ENCODE measurements around the gene OTULIN. TPM values are rescaled to one million over a fixed set of nuclear protein-coding genes. Genes with fewer than 3 reads are reported as not detected.

Gene OTULIN
- total and polyA plus RNA-seq, 2 of the 13 experiments (the other 11 are each of a cell fraction or from before 2014, with no cell fraction given) = 7.0 to 34.8 TPM

DNA sequence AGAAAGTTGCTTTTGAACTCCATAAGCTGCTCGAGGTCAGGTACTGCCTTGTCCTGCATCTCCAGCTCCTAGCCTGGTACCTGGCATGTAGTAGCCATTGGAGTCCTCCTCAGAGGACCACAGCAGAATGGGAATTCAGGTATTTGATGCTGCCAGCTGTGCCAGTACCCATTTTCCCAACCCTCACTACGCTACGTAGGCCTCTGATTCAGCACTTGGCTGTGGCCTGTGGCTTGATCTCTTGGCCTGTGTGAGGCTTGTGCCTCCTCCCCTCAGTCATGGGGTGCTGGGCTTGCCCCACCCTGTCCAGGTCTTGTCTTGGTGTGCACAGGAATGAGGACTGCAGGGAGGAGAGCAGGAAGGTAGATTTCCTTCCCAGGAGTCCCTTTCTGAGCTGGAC, 11.8 kb downstream of the OTULIN start:
- H3K27ac ChIP-seq (ENCODE audit: extremely low read length, insufficient read depth, low read length) = no peak overlapping the region
- CTCF ChIA-PET (ENCODE audit: low intra/inter-chr PET ratio, low total read pairs) = no interaction called here
- no peak overlapping the region for H3K9ac ChIP-seq (ENCODE audit: insufficient read depth, low read depth, low read length)
- ATAC-seq (no peak), FAIRE-seq (no peak), DNase-seq (ENCODE audit: low spot score) (no peak)
- POLR2A ChIA-PET = no interaction called here
- H3K4me1 ChIP-seq (ENCODE audit: insufficient read depth, low read length) = peaks cover 21% of the 10 kb centered on the region
- H3K27me3 ChIP-seq (ENCODE audit: control insufficient read depth in 1 of 2, insufficient read depth in 2 of 2, low read length in 2 of 2) = no peaks in the 10 kb centered on the region
- H3K79me2 ChIP-seq (ENCODE audit: insufficient read depth, low read length) = peaks cover 63% of the 10 kb centered on the region
- no peak overlapping the region for H2AFZ ChIP-seq (ENCODE audit: low read length)
- no peaks in the 10 kb centered on the region for H3K9me3 ChIP-seq (ENCODE audit: low read length)
- peaks cover 11 to 63% of the 10 kb centered on the region in 2 experiments for H3K36me3 ChIP-seq (replicated peaks in 1 of 2; ENCODE audit: control insufficient read depth in 1 of 2, insufficient read depth in 2 of 2, low read length in 2 of 2)
- H4K20me1 ChIP-seq (ENCODE audit: insufficient read depth, low read length) = peaks cover 9% of the 10 kb centered on the region
- TF ChIP-seq DMAP1 (CRISPR knock-in tag; IDR thresholded peaks at IDR 0.05) = no peak
- WGBS (ENCODE audit: low lambda C conversion rate) = 100% methylated on average over 3 of the region's 3 CpGs
- H3K4me2 ChIP-seq (ENCODE audit: low read depth, low read length) = no peak overlapping the region
- intact Hi-C loops (cut with micrococcal nuclease; ENCODE audit: unreplicated experiment) (no loop called here), in situ Hi-C loops (cut with HindIII; ENCODE audit: extremely low pct_ligation_motif_present, low pct_unique_long_range_greater_than_20kb) (no loop called here)
- no peak overlapping the region for H3K4me3 ChIP-seq (replicated peaks in 1 of 3; ENCODE audit: insufficient read depth in 1 of 3, low read depth in 2 of 3, low read length in 3 of 3)
- no TSS peak for BruUV-seq (replicated peaks)

DNA sequence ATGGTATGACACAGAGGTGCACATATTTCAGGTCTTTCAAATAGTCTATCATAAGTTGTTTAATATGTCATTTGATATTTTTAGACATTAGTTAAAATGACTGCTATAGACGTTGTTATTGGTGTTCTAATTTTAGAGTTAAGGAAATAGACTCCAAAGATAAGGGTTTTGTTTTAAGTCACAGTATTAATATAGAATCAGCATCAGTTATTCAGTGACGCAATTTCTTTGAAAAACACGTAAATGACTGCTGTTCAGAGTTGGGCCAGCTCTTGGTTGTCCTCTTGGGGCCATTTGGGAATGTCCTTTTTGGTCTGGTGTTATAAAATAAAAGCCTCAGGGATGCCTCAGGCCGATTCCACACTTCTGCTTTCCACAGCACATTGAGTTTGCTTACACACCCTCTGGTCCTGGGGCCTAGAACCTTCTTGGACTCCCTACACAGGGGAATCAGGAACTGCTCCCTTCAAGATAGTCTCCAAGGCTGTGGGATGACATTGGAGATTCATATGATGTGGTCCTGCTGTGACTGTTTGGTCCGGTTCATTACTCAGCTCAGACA, 14.3 kb downstream of the OTULIN start:
- WGBS (ENCODE audit: low lambda C conversion rate) = 98% methylated on average over 5 of the region's 5 CpGs
- DNase-seq (ENCODE audit: low spot score) (no peak), FAIRE-seq (no peak), ATAC-seq (no peak)
- H3K36me3 ChIP-seq (replicated peaks in 1 of 2; ENCODE audit: control insufficient read depth in 1 of 2, insufficient read depth in 2 of 2, low read length in 2 of 2) = peaks cover 20 to 77% of the 10 kb centered on the region in 2 experiments
- in situ Hi-C loops (cut with HindIII; ENCODE audit: extremely low pct_ligation_motif_present, low pct_unique_long_range_greater_than_20kb) (no loop called here), intact Hi-C loops (cut with micrococcal nuclease; ENCODE audit: unreplicated experiment) (no loop called here)
- H3K4me3 ChIP-seq (replicated peaks in 1 of 3; ENCODE audit: insufficient read depth in 1 of 3, low read depth in 2 of 3, low read length in 3 of 3) = no peak overlapping the region
- no peak overlapping the region for H3K27ac ChIP-seq (ENCODE audit: extremely low read length, insufficient read depth, low read length)
- BruUV-seq (replicated peaks) = no TSS peak
- H3K9me3 ChIP-seq (ENCODE audit: low read length) = no peaks in the 10 kb centered on the region
- H3K79me2 ChIP-seq (ENCODE audit: insufficient read depth, low read length) = peaks cover 38% of the 10 kb centered on the region
- no peak overlapping the region for H3K4me2 ChIP-seq (ENCODE audit: low read depth, low read length)
- ChIA-PET POLR2A (no interaction called here), CTCF (ENCODE audit: low intra/inter-chr PET ratio, low total read pairs) (no interaction called here)
- no peak for TF ChIP-seq TBX2 (CRISPR knock-in tag; IDR thresholded peaks at IDR 0.05; ENCODE audit: borderline replicate concordance)
- TF ChIP-seq RBM22 (optimal IDR thresholded peaks at IDR 0.05; ENCODE audit: low read length) = no peak
- no peaks in the 10 kb centered on the region for H4K20me1 ChIP-seq (ENCODE audit: insufficient read depth, low read length)
- no peaks in the 10 kb centered on the region for H3K4me1 ChIP-seq (ENCODE audit: insufficient read depth, low read length)
- H3K9ac ChIP-seq (ENCODE audit: insufficient read depth, low read depth, low read length) = no peak overlapping the region
- H3K27me3 ChIP-seq (ENCODE audit: control insufficient read depth in 1 of 2, insufficient read depth in 2 of 2, low read length in 2 of 2) = no peaks in the 10 kb centered on the region
- no peak overlapping the region for H2AFZ ChIP-seq (ENCODE audit: low read length)

Measured in HepG2 (cell line).